ENCODE results near the gene PRSS36. TPM values are rescaled to one million over a fixed set of nuclear protein-coding genes. Genes with fewer than 3 reads are reported as not detected.
A peak's percentile ranks its signal among the peaks of the same experiment; 100 is the strongest.

PRSS36 gene
- 4.1 and 6.8 TPM in 2 replicates for total RNA-seq (2021)
- Bru-seq, nascent RNA: percentile 22 among the genes with signal in this experiment
- BruChase-seq, experiment 1, labeled RNA remaining after a 2-hour chase: percentile 26 among the genes with signal in this experiment
- percentile 25 among the genes with signal in this experiment for BruChase-seq, experiment 2, labeled RNA remaining after a 6-hour chase
- long read RNA-seq, partial matches to known transcripts: 1 of 7 reads
- long read RNA-seq, other reads (novel, unspliced or antisense): 6 of 7 reads

GRCh38 chr16:31149894-31150890 is at the start of gene PRSS36:
TSS of gene PRSS36 (minus strand) at chr16:31150066. CDS start at chr16:31150035, 31 bp downstream.
- Histone ChIP-seq H3K79me2 (ENCODE audit: low read depth) (no peaks in the 10 kb centered on the region), H3K27ac (peak within 1 kb of the TSS; percentile 68), H3K4me2 (peak within 1 kb of the TSS; percentile 66), H3K9me2 (ENCODE audit: insufficient read depth) (no peaks in the 10 kb centered on the region), H3K36me3 (ENCODE audit: low read depth) (no peaks in the 10 kb centered on the region), H2AFZ (peak within 1 kb of the TSS; percentile 12; the same call in 1 of the 2 replicates), H4K20me1 (ENCODE audit: insufficient read depth) (no peaks in the 10 kb centered on the region), H3F3A (ENCODE audit: insufficient read depth, low read depth) (peaks cover 34% of the 10 kb centered on the region), H3K4me1 (replicated peaks; ENCODE audit: insufficient read depth) (peaks cover 32% of the 10 kb centered on the region), H3K27me3 (ENCODE audit: insufficient read depth, low read depth) (no peaks in the 10 kb centered on the region), H3K9me3 (ENCODE audit: insufficient read depth, low read depth) (no peaks in the 10 kb centered on the region), H3K4me3 (no peak within 1 kb of the TSS)
- no TSS peak for BruUV-seq (replicated peaks)
- DNase-seq: peak; percentile 72 to 89
- TF ChIP-seq EZH2 (IDR thresholded peaks at IDR 0.05; ENCODE audit: low read depth): no peak
- POLR2A ChIA-PET (ENCODE audit: unreplicated experiment): interaction anchor here (0.5 to 0.7 kb wide), 5 partner anchors 8 to 310 kb away, joined by 3 to 22 read pairs (median 4); partner anchors contain the start of genes FUS and STX4
- CTCF ChIA-PET: interaction anchor here (0.6 to 1.0 kb wide), 4 partner anchors 9 to 305 kb away, joined by 3 to 7 read pairs (median 4); no protein-coding TSS in a partner anchor
- intact Hi-C loops (cut with micrococcal nuclease; ENCODE audit: unreplicated experiment): loop anchor here (1.0 kb wide), 2 partner anchors 19 to 29 kb away; no protein-coding TSS in a partner anchor

- DNase-seq: no peak
- Histone ChIP-seq H3K79me2 (ENCODE audit: low read depth) (no peaks in the 10 kb centered on the region), H3K36me3 (ENCODE audit: low read depth) (peaks cover 10% of the 10 kb centered on the region), H3F3A (ENCODE audit: insufficient read depth, low read depth) (peaks cover 80% of the 10 kb centered on the region), H3K27me3 (ENCODE audit: insufficient read depth, low read depth) (no peaks in the 10 kb centered on the region), H3K4me1 (replicated peaks; ENCODE audit: insufficient read depth) (peaks cover 19% of the 10 kb centered on the region), H3K9me3 (ENCODE audit: insufficient read depth, low read depth) (no peaks in the 10 kb centered on the region), H3K27ac (0 out of 2 replicates have a peak overlapping the region, but pooled peaks have one; percentile 1), H4K20me1 (ENCODE audit: insufficient read depth) (peaks cover 35% of the 10 kb centered on the region), H3K9me2 (ENCODE audit: insufficient read depth) (no peaks in the 10 kb centered on the region), H3K4me2 (no peak overlapping the region), H2AFZ (no peak overlapping the region), H3K4me3 (no peak overlapping the region)
- intact Hi-C loops (cut with micrococcal nuclease; ENCODE audit: unreplicated experiment): loop anchor here (5.0 kb wide), 2 partner anchors 188 to 243 kb away; partner anchors contain the start of gene ZNF843
- CTCF ChIA-PET: no interaction called here
- POLR2A ChIA-PET (ENCODE audit: unreplicated experiment): interaction anchor here (0.7 kb wide), 1 partner anchor 70 kb away, joined by 6 read pairs; no protein-coding TSS in a partner anchor
- TF ChIP-seq CTCF (conservative IDR thresholded peaks at IDR 0.05): no peak
- TF ChIP-seq EZH2 (IDR thresholded peaks at IDR 0.05; ENCODE audit: low read depth): no peak
- no TSS peak for BruUV-seq (replicated peaks)
These were observed 49.7 kb upstream of the PRSS36 start for GRCh38 chr16:31199430-31200041.

GRCh38 chr16:31198207-31198882 is 48.5 kb upstream of the PRSS36 start:
- Histone ChIP-seq H3K9me3 (ENCODE audit: insufficient read depth, low read depth) (no peaks in the 10 kb centered on the region), H3K79me2 (ENCODE audit: low read depth) (no peaks in the 10 kb centered on the region), H3K4me2 (no peak overlapping the region), H3K9me2 (ENCODE audit: insufficient read depth) (no peaks in the 10 kb centered on the region), H4K20me1 (ENCODE audit: insufficient read depth) (peaks cover 47% of the 10 kb centered on the region), H3K4me3 (no peak overlapping the region), H2AFZ (no peak overlapping the region), H3F3A (ENCODE audit: insufficient read depth, low read depth) (peaks cover 87% of the 10 kb centered on the region), H3K27me3 (ENCODE audit: insufficient read depth, low read depth) (no peaks in the 10 kb centered on the region), H3K27ac (no peak overlapping the region), H3K36me3 (ENCODE audit: low read depth) (peaks cover 12% of the 10 kb centered on the region), H3K4me1 (replicated peaks; ENCODE audit: insufficient read depth) (peaks cover 10% of the 10 kb centered on the region)
- BruUV-seq (replicated peaks): no TSS peak
- TF ChIP-seq EZH2 (IDR thresholded peaks at IDR 0.05; ENCODE audit: low read depth) (no peak), CTCF (conservative IDR thresholded peaks at IDR 0.05) (no peak)
- ChIA-PET POLR2A (ENCODE audit: unreplicated experiment) (interaction anchor here (0.6 to 0.7 kb wide), 5 partner anchors 14 to 215 kb away, joined by 3 to 11 read pairs (median 6); no protein-coding TSS in a partner anchor), CTCF (interaction anchor here (0.7 kb wide), 1 partner anchor 184 kb away, joined by 3 read pairs; no protein-coding TSS in a partner anchor)
- DNase-seq: no peak
- intact Hi-C loops (cut with micrococcal nuclease; ENCODE audit: unreplicated experiment): no loop called here

Measured in PC-9 (cell line).